Esophagus (tissue), 2 donors: ENCODE results near the gene CCDC60. TPM values are rescaled to one million over a fixed set of nuclear protein-coding genes. Genes with fewer than 3 reads are reported as not detected.

Experiments
- H3K27ac ChIP-seq, 2 donors: one replicate each; pipeline ENCODE4 v1.5.1; 2013; ENCODE audit warnings: low read depth in 2 of 2, mild to moderate bottlenecking in 2 of 2, inconsistent platforms in 1 of 2, low read length in 1 of 2, moderate library complexity in 1 of 2
- H3K27me3 ChIP-seq, 2 donors: one replicate each; pipeline ENCODE4 v1.6.1; 2013; ENCODE audit warnings: low read length in 2 of 2, control low read depth in 1 of 2, mild to moderate bottlenecking in 1 of 2; ENCODE audit not compliant: insufficient read depth in 2 of 2, control insufficient read depth in 1 of 2
- H3K36me3 ChIP-seq, 2 donors: one replicate each; pipeline ENCODE4 v1.6.1; 2013; ENCODE audit warnings: low read length in 1 of 2; ENCODE audit not compliant: control insufficient read depth in 2 of 2, insufficient read depth in 2 of 2
- H3K4me1 ChIP-seq, 2 donors: one replicate each; pipeline ENCODE4 v1.6.1; 2013; ENCODE audit warnings: low read length in 1 of 2; ENCODE audit not compliant: control insufficient read depth in 2 of 2, insufficient read depth in 2 of 2
- H3K4me3 ChIP-seq, 2 donors: one replicate each; pipeline ENCODE4 v1.5.1; 2013; ENCODE audit warnings: low read length in 2 of 2, mild to moderate bottlenecking in 2 of 2, low read depth in 1 of 2, moderate library complexity in 1 of 2
- H3K9me3 ChIP-seq, 2 donors: one replicate each; pipeline ENCODE4 v1.6.1; 2013; ENCODE audit warnings: mild to moderate bottlenecking in 2 of 2, low read depth in 1 of 2, low read length in 1 of 2, moderate library complexity in 1 of 2; ENCODE audit not compliant: control insufficient read depth in 2 of 2, insufficient read depth in 1 of 2
- WGBS, 2 donors: extraction: QIAGEN DNeasy Blood & Tissue Kit; methylation state at CpG; one replicate each; pipeline ENCODE4 v1.1.7; 2013; 5-methylcytosine and 5-hydroxymethylcytosine counted together
- polyA plus RNA-seq, 2 donors: library from polyadenylated mRNA; stranded (reverse); fragments of 200-250 nt; gene quantifications; one replicate each; pipeline ENCODE4 v1.2.3, GENCODE V29; 2013
- donor health status: healthy with polysubstance abuse.
- donor health status: Bipolar disorder and iron deficiency.

Gene CCDC60
- polyA plus RNA-seq, 2 donors: 0.53 to 1.4 TPM

GRCh38 chr12:119375075-119375882 lies 40.8 kb downstream of the CCDC60 start:
- no peak overlapping the region for H3K27ac ChIP-seq
- H3K36me3 ChIP-seq: no peaks in the 10 kb centered on the region
- no peaks in the 10 kb centered on the region for H3K9me3 ChIP-seq
- peaks cover 0 to 6% of the 10 kb centered on the region in 2 donors for H3K4me1 ChIP-seq
- WGBS, 2 donors: 60 to 68% methylated on average over 7 of the region's 7 CpGs
- no peak overlapping the region for H3K4me3 ChIP-seq
- no peaks in the 10 kb centered on the region for H3K27me3 ChIP-seq

GRCh38 chr12:119375883-119376190 lies 41.3 kb downstream of the CCDC60 start:
- Histone ChIP-seq H3K9me3 (no peaks in the 10 kb centered on the region), H3K27me3 (no peaks in the 10 kb centered on the region), H3K4me1 (peaks cover 0 to 6% of the 10 kb centered on the region in 2 donors), H3K4me3 (no peak overlapping the region), H3K36me3 (no peaks in the 10 kb centered on the region), H3K27ac (no peak overlapping the region)
- WGBS, 2 donors: 13 to 24% methylated on average over 5 of the region's 5 CpGs

- Histone ChIP-seq H3K27ac (no peak overlapping the region), H3K36me3 (no peaks in the 10 kb centered on the region), H3K4me1 (peaks cover 0 to 3% of the 10 kb centered on the region in 2 donors), H3K27me3 (no peaks in the 10 kb centered on the region), H3K4me3 (no peak overlapping the region), H3K9me3 (no peaks in the 10 kb centered on the region)
- WGBS, 2 donors: 72 to 74% methylated on average over 4 of the region's 4 CpGs
These were observed 44.4 kb downstream of the CCDC60 start for GRCh38 chr12:119378903-119379302.

- Histone ChIP-seq H3K36me3 (no peaks in the 10 kb centered on the region), H3K27me3 (no peaks in the 10 kb centered on the region), H3K4me3 (no peak overlapping the region), H3K4me1 (no peaks in the 10 kb centered on the region), H3K9me3 (no peaks in the 10 kb centered on the region), H3K27ac (no peak overlapping the region)
- 59 to 69% methylated on average over 5 of the region's 5 CpGs for WGBS, 2 donors
These were observed 47.1 kb downstream of the CCDC60 start for GRCh38 chr12:119381471-119382235.

- no peaks in the 10 kb centered on the region for H3K9me3 ChIP-seq
- H3K27me3 ChIP-seq: no peaks in the 10 kb centered on the region
- WGBS, 2 donors: 88 to 94% methylated on average over 7 of the region's 7 CpGs
- H3K4me1 ChIP-seq: no peaks in the 10 kb centered on the region
- H3K27ac ChIP-seq: no peak overlapping the region
- no peak overlapping the region for H3K4me3 ChIP-seq
- no peaks in the 10 kb centered on the region for H3K36me3 ChIP-seq
These were observed 48.7 kb downstream of the CCDC60 start for GRCh38 chr12:119383206-119383605.

GRCh38 chr12:119384340-119384739 lies 49.8 kb downstream of the CCDC60 start:
- 90% methylated on average over 5 of the region's 5 CpGs for WGBS, 2 donors

GRCh38 chr12:119385659-119386058 lies 51.1 kb downstream of the CCDC60 start:
- Histone ChIP-seq H3K9me3 (no peaks in the 10 kb centered on the region), H3K27me3 (no peaks in the 10 kb centered on the region), H3K4me1 (no peaks in the 10 kb centered on the region), H3K36me3 (no peaks in the 10 kb centered on the region), H3K27ac (no peak overlapping the region), H3K4me3 (no peak overlapping the region)
- WGBS, 2 donors: 60 to 82% methylated on average over 3 of the region's 3 CpGs

More at GRCh38 chr12:119384340-119384739, 49.8 kb downstream of the CCDC60 start:
- Histone ChIP-seq H3K27me3 (no peaks in the 10 kb centered on the region), H3K4me3 (no peak overlapping the region), H3K9me3 (no peaks in the 10 kb centered on the region), H3K27ac (no peak overlapping the region), H3K36me3 (no peaks in the 10 kb centered on the region), H3K4me1 (no peaks in the 10 kb centered on the region)

- peaks cover 0 to 3% of the 10 kb centered on the region in 2 donors for H3K27me3 ChIP-seq
- H3K27ac ChIP-seq: no peak overlapping the region
- no peak overlapping the region for H3K4me3 ChIP-seq
- no peaks in the 10 kb centered on the region for H3K9me3 ChIP-seq
- H3K4me1 ChIP-seq: no peaks in the 10 kb centered on the region
- no peaks in the 10 kb centered on the region for H3K36me3 ChIP-seq
These were observed 55.2 kb downstream of the CCDC60 start for GRCh38 chr12:119389687-119390086.

GRCh38 chr12:119391673-119392072 lies 57.1 kb downstream of the CCDC60 start:
- peaks cover 0 to 3% of the 10 kb centered on the region in 2 donors for H3K27me3 ChIP-seq
- no peak overlapping the region for H3K27ac ChIP-seq
- no peaks in the 10 kb centered on the region for H3K9me3 ChIP-seq
- H3K4me1 ChIP-seq: no peaks in the 10 kb centered on the region
- 79 to 85% methylated on average over 5 of the region's 5 CpGs for WGBS, 2 donors
- no peak overlapping the region for H3K4me3 ChIP-seq
- no peaks in the 10 kb centered on the region for H3K36me3 ChIP-seq
